Activated CD8-positive, alpha-beta memory T cell treated with anti-CD3 and anti-CD28 coated beads, Interleukin-2, amount 10 ng/mL, durations not matched to agents 7 days and 5 days (primary cell): Measurements from ENCODE around the gene SEPTIN12. TPM values are rescaled to one million over a fixed set of nuclear protein-coding genes. Genes with fewer than 3 reads are reported as not detected.

ENCODE experiments used
- ATAC-seq: fragments of 150-1000 bp; cut with Tn5 transposase; one replicate; pipeline ENCODE4 v1.10.0; 2021; ENCODE audit warnings: moderate library complexity
- CTCF ChIA-PET: fragments of 350-600 bp; sonication (Branson Sonifier 250); formaldehyde crosslinking; loops from one replicate; lab custom pipeline; 2021; ENCODE audit warnings: antibody characterized with exemption; lab: Charles Lee
- DNase-seq: peaks from one replicate; pipeline ENCODE4 v3.0.0-alpha.2; 2020
- H3K27ac Mint-ChIP-seq: one replicate; pipeline ENCODE4 v1.8.0; 2021; ENCODE audit warnings: mild to moderate bottlenecking, mixed read lengths
- H3K27me3 Mint-ChIP-seq: one replicate; pipeline ENCODE4 v1.8.0; 2021; ENCODE audit warnings: mixed read lengths
- H3K36me3 Mint-ChIP-seq: one replicate; pipeline ENCODE4 v1.8.0; 2021; ENCODE audit warnings: mild to moderate bottlenecking, mixed read lengths
- H3K4me1 Mint-ChIP-seq: one replicate; pipeline ENCODE4 v1.8.0; 2021; ENCODE audit warnings: mixed read lengths
- H3K4me3 Mint-ChIP-seq: one replicate; pipeline ENCODE4 v1.8.0; 2021; ENCODE audit warnings: mild to moderate bottlenecking, moderate library complexity, mixed read lengths
- H3K9me3 Mint-ChIP-seq: one replicate; pipeline ENCODE4 v1.8.0; 2022; ENCODE audit warnings: low read depth, mixed read lengths
- total RNA-seq, 2 experiments: library from RNA; stranded (reverse); gene quantifications; one replicate each; pipeline ENCODE4 v1.2.3, GENCODE V29; 2021

The SEPTIN12 gene
- total RNA-seq, 2 experiments from 2014 or later, result not detected

DNA sequence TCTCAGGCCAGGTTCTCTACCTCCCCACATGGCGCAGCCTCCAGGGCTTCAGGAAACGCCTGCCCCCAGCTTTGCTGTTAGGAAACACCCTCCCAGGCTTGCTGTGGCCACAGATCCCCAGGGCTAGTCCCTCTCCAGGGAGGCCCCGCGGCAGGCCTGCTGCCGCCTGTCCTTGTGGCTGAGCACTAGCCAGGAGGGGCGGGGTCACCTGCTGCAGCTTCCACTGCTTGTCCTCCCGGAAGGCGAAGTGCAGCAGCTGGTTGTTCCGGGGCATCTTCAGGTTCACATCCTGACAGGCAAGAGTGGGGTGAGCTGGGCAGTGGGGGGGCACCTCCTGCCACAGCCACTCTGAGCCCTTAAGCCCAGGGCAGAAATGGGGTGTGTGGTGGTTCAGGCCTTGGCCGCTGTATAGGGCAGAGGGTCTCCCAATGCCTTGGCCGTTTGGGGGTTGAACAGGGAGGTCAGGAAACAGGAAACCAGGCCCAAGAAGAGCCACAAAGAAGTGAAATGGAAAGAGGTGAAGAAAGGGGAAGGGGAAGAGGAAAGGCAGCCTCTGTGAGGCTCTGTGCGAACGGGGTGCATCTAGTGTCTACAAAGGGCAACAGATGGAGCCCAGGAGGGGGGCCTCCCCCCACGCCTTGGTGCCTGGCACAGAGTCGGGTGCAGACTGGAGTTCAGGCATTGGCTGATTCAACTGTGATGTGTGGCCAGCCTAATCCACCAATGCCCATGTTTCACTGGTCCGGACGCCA, 12.3 kb upstream of the SEPTIN12 start:
- no peak for ATAC-seq
- CTCF ChIA-PET, result interaction anchor here (0.5 to 2.7 kb wide), 2 partner anchors 32 to 33 kb away, joined by 3 to 12 read pairs; no protein-coding TSS in a partner anchor
- H3K9me3 Mint-ChIP-seq, result no peaks in the 10 kb centered on the region
- no peak for DNase-seq
- peaks cover 10% of the 10 kb centered on the region for H3K4me1 Mint-ChIP-seq
- H3K36me3 Mint-ChIP-seq, result peaks cover 2% of the 10 kb centered on the region
- H3K27me3 Mint-ChIP-seq, result no peaks in the 10 kb centered on the region
- no peak overlapping the region for H3K27ac Mint-ChIP-seq
- no peak overlapping the region for H3K4me3 Mint-ChIP-seq

GRCh38 chr16:4799171-4799855, 11.2 kb upstream of the SEPTIN12 start:
- H3K27me3 Mint-ChIP-seq, result no peaks in the 10 kb centered on the region
- no peak overlapping the region for H3K27ac Mint-ChIP-seq
- H3K9me3 Mint-ChIP-seq, result no peaks in the 10 kb centered on the region
- H3K36me3 Mint-ChIP-seq, result no peaks in the 10 kb centered on the region
- DNase-seq (no peak), ATAC-seq (no peak)
- peaks cover 10% of the 10 kb centered on the region for H3K4me1 Mint-ChIP-seq
- no peak overlapping the region for H3K4me3 Mint-ChIP-seq
- CTCF ChIA-PET, result no interaction called here

DNA sequence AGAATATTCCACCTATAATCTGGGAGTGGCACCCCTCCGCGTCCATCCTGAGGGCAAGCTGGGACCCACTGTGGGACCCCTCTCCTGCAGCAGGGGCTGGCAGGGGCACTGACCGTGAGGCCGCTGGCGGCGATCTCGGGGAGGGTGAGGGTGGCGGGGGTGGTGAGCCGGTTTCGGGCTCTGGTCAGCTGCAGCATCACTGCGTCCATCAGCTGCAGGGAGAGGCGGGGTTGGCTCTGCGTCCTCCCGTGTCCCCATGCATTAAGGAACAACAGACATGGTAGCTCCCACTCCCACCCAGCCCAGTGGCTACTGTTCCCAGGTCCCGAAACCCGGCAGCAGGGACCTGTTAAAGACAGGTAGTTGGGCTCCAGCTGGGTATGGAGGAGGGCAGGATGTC, 10.3 kb upstream of the SEPTIN12 start:
- CTCF ChIA-PET, result no interaction called here
- Mint-ChIP-seq H3K4me3 (no peak overlapping the region), H3K36me3 (no peaks in the 10 kb centered on the region), H3K4me1 (peaks cover 8% of the 10 kb centered on the region), H3K9me3 (no peaks in the 10 kb centered on the region), H3K27ac (no peak overlapping the region), H3K27me3 (no peaks in the 10 kb centered on the region)
- ATAC-seq (no peak), DNase-seq (no peak)

DNA sequence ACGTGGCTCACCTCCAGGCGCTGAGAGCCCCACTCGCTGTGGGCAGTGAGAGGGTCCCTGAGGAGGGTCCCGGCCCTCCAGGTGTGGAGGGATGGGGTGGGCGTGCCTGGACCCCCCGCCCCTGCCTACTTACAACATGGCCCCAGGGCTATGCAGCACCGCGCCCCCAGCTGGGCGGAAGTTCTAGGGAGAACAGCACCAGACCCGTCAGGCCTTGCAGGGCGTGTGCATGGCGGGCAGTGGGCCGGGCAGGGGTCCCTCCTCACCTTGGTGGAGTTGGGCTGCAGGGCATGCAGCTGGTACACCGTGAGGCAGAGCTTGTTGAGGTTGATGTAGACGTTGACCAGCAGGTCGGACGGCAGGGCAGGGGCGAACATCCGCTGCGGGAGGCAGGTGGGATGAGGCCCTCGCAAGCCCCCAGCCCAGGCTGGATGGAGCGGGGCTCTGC, 9.7 kb upstream of the SEPTIN12 start:
- no peaks in the 10 kb centered on the region for H3K36me3 Mint-ChIP-seq
- H3K4me3 Mint-ChIP-seq, result no peak overlapping the region
- peaks cover 5% of the 10 kb centered on the region for H3K4me1 Mint-ChIP-seq
- CTCF ChIA-PET, result no interaction called here
- no peak for DNase-seq
- H3K27ac Mint-ChIP-seq, result no peak overlapping the region
- H3K27me3 Mint-ChIP-seq, result no peaks in the 10 kb centered on the region
- H3K9me3 Mint-ChIP-seq, result no peaks in the 10 kb centered on the region
- ATAC-seq, result no peak

DNA sequence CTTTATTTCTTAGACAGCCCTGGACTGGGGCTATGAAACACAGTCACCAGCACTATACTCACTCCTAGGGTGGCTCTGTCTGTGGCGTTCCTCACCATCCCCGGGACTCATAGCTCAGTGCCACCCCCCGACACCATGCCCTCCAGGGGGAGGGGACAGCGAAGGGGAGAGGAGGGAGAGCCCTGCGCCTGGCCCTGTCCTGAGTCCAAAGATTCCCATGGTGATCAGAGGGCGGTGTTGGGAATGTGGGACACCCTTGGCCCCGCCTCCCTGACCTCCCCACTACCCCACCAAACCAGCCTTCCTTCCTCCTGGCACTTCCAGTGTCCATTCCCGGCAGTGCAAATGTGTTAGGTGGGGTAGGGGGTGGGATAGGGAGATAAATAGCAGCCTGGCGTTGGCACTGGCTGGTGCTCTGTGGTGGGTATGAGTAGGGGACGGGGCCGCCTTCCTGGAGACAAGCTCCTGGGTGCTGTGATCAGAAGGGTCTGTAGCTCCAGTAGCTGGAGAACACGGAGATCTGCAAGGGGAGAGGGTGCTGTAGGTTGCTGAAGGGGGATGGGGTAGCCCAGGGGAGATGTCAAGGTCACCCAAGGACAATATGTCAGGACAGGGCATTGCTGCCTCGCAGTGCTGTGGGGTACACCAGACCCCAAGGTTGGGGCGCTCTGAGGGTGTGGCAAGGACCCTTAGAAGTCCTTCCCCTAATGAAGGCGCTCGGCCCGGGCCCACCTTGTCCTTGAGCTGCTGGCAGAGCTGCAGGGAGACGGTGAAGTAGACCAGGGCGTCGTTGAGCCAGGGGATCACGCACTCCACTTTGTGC, 9.0 kb upstream of the SEPTIN12 start:
- CTCF ChIA-PET, result no interaction called here
- no peaks in the 10 kb centered on the region for H3K36me3 Mint-ChIP-seq
- H3K27me3 Mint-ChIP-seq, result no peaks in the 10 kb centered on the region
- H3K4me1 Mint-ChIP-seq, result peaks cover 5% of the 10 kb centered on the region
- H3K4me3 Mint-ChIP-seq, result no peak overlapping the region
- DNase-seq (no peak), ATAC-seq (no peak)
- H3K9me3 Mint-ChIP-seq, result no peaks in the 10 kb centered on the region
- H3K27ac Mint-ChIP-seq, result no peak overlapping the region

DNA sequence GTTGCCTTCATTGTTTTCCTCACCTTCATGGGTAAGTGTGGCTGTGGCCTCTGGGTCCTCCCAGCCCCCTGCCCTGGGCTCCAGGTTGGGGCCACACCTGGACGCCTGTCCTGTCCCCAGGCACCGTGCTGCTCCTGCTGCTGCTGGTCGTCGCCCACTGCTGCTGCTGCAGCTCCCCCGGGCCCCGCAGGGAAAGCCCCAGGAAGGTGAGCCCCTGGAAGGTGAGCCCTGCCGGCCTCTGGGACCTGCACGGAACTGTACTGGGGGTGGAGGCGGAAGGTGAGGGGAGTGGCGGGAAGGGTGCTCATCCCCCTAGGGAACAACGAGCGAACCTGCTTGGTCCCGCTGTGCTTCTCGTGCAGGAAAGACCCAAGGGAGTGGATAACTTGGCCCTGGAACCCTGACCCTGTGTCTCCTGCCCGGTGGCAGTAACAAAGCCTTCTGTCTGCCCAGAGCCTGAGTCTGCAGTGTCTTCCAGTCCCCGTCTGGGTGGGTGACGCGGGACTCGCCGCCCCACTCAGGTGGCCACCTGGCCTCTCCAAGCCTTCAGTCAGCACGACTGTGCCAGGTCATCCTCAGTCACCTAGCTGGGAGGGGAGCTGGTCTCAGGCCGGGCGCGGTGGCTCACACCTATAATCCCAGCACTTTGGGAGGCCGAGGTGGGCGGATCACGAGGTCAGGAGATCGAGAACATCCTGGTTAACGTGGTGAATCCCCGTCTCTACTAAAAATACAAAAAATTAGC, 7.9 kb upstream of the SEPTIN12 start:
- H3K4me1 Mint-ChIP-seq, result peaks cover 4% of the 10 kb centered on the region

GRCh38 chr16:4795181-4795827, 7.2 kb upstream of the SEPTIN12 start, which contains the start of gene SMIM22:
TSS of gene SMIM22 (plus strand) at chr16:4795369. CDS start at chr16:4795735, 366 bp downstream.
- Mint-ChIP-seq H3K4me1 (peaks cover 6% of the 10 kb centered on the region), H3K36me3 (no peaks in the 10 kb centered on the region), H3K27ac (no peak within 1 kb of the TSS), H3K27me3 (no peaks in the 10 kb centered on the region), H3K4me3 (no peak within 1 kb of the TSS), H3K9me3 (no peaks in the 10 kb centered on the region)
- CTCF ChIA-PET, result no interaction called here
- DNase-seq (no peak), ATAC-seq (no peak)

More for the DNA sequence above, 7.9 kb upstream of the SEPTIN12 start:
- Mint-ChIP-seq H3K4me3 (no peak overlapping the region), H3K27ac (no peak overlapping the region), H3K36me3 (no peaks in the 10 kb centered on the region), H3K9me3 (no peaks in the 10 kb centered on the region), H3K27me3 (no peaks in the 10 kb centered on the region)
- ATAC-seq (no peak), DNase-seq (no peak)
- CTCF ChIA-PET, result no interaction called here

DNA sequence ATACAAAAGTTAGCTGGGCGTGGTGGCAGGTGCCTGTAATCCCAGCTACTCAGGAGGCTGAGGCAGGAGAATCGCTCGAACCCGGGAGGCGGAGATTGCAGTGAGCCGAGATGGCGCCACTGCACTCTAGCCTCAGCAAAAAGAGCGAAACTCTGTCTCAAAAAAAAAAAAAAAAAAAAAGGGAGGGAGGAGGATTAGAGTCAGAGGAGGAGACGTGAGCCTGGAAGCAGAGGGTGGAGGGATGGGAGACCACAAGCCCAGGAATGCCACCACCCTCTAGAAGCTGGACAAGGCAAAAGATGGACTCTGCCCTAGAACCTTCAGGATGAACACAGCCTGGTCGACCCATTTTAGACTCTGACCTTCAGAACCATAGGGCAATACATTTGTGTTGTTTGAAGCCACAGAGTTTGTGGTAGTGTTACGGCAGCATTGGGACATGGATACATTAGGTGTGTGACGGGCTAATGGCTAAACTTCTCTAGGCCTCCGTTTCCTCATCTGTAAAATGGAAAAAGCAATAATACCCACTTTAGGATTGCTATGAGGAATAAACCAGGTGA, 4.9 kb upstream of the SEPTIN12 start:
- no peaks in the 10 kb centered on the region for H3K9me3 Mint-ChIP-seq
- no peaks in the 10 kb centered on the region for H3K27me3 Mint-ChIP-seq
- no peaks in the 10 kb centered on the region for H3K36me3 Mint-ChIP-seq
- no peak overlapping the region for H3K4me3 Mint-ChIP-seq
- ATAC-seq (no peak), DNase-seq (no peak)
- CTCF ChIA-PET, result no interaction called here
- no peak overlapping the region for H3K27ac Mint-ChIP-seq
- H3K4me1 Mint-ChIP-seq, result peaks cover 6% of the 10 kb centered on the region

DNA sequence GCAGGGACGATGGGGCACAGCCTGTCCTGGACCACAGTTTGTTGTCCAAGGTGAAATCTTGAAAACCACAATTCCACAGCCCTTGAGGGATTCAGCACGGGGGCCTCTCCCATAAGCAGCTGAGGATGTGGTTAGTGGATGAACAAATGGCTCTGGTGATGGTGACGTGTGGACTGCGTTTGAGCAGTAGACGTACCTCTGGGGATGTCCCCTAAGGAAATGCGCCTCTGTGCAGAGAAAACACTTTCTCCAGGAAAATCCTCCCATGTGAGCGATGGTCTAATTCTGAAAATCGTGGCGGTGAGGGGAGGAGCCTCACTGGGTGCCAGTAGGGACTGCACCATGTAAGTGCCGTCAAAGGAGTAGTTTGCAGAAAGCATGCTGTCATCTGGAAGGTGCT, 2.7 kb upstream of the SEPTIN12 start:
- Mint-ChIP-seq H3K4me3 (no peak overlapping the region), H3K9me3 (no peaks in the 10 kb centered on the region), H3K27me3 (no peaks in the 10 kb centered on the region), H3K4me1 (peaks cover 6% of the 10 kb centered on the region), H3K36me3 (no peaks in the 10 kb centered on the region), H3K27ac (no peak overlapping the region)
- ATAC-seq (no peak), DNase-seq (no peak)
- CTCF ChIA-PET, result no interaction called here

DNA sequence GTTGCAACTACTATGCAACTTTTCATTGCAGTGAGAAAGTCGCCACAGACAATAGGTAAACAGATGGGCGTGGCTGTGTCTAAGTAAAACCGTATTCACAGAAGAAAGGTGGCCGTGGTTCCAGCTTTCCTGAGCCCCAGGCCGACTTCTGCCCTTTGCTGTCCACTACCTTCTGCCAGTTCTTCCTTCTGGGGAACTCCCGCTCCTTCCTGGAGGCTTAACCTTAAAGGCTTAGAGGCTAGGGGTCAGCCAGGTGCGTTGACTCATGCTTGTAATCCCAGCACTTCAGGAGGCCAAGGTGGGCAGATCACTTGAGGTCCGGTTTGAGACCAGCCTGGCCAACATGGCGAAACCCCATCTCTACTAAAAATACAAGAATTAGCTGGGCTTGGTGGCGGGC, 2.1 kb upstream of the SEPTIN12 start:
- H3K27me3 Mint-ChIP-seq, result no peaks in the 10 kb centered on the region
- H3K9me3 Mint-ChIP-seq, result no peaks in the 10 kb centered on the region
- ATAC-seq (no peak), DNase-seq (no peak)
- peaks cover 6% of the 10 kb centered on the region for H3K4me1 Mint-ChIP-seq
- H3K4me3 Mint-ChIP-seq, result no peak overlapping the region
- CTCF ChIA-PET, result no interaction called here
- H3K36me3 Mint-ChIP-seq, result no peaks in the 10 kb centered on the region
- no peak overlapping the region for H3K27ac Mint-ChIP-seq

DNA sequence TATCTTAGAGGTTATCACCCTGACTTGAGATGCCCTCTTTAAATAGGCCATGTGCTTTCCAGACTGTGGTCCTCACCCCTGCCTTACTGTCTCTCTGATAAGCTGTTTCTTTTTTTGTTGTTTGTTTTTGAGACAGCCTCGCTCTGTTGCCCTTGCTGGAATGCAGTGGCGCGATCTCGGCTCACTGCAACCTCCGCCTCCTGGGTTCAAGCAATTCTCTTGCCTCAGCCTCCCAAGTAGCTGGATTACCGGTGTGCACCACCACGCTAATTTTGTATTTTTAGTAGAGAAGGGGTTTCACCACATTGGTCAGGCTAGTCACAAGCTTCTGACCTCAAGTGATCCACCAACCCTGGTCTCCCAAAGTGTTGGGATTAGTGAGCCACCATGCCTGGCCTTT, 765 bp upstream of the SEPTIN12 start:
- ATAC-seq (no peak), DNase-seq (no peak)
- Mint-ChIP-seq H3K27ac (no peak overlapping the region), H3K27me3 (no peaks in the 10 kb centered on the region), H3K9me3 (no peaks in the 10 kb centered on the region), H3K4me3 (no peak overlapping the region), H3K36me3 (no peaks in the 10 kb centered on the region), H3K4me1 (peaks cover 6% of the 10 kb centered on the region)
- CTCF ChIA-PET, result interaction anchor here (1.0 kb wide), 1 partner anchor 14 kb away, joined by 3 read pairs; the partner anchor contains the start of gene ROGDI

GRCh38 chr16:4788489-4788889, 344 bp upstream of the SEPTIN12 start:
- Mint-ChIP-seq H3K4me3 (no peak overlapping the region), H3K27me3 (no peaks in the 10 kb centered on the region), H3K9me3 (no peaks in the 10 kb centered on the region), H3K4me1 (peaks cover 6% of the 10 kb centered on the region), H3K36me3 (no peaks in the 10 kb centered on the region), H3K27ac (no peak overlapping the region)
- no peak for DNase-seq
- no peak for ATAC-seq
- CTCF ChIA-PET, result interaction anchor here (1.0 kb wide), 1 partner anchor 14 kb away, joined by 3 read pairs; the partner anchor contains the start of gene ROGDI
